ENCODE measurements around the gene PORCN. TPM values are rescaled to one million over a fixed set of nuclear protein-coding genes. Genes with fewer than 3 reads are reported as not detected.

PORCN gene
- total and polyA plus RNA-seq, 11 donors = 9.6 to 37.3 (median 17.3) TPM

DNA sequence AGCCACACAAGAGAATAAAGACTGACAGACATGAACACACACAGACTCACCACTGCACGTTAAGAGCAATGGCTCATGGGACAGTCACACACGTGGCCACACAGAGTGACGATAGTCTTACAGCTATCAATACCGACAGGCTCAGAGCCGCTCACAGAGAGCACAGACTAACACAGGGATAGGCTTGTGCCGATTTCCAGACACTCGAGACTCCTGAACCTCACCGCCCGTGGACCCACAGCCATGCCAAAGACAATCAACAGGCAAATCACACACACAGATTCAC lies 38.0 kb upstream of the PORCN start:
- peaks cover 0 to 8% (median 0%) of the 10 kb centered on the region in 12 donors for H3K4me1 ChIP-seq
- WGBS, 4 donors = 81 to 87% (median 84%) methylated on average over 9 of the region's 9 CpGs
- H3K4me3 ChIP-seq = no peak overlapping the region
- no peaks in the 10 kb centered on the region for H3K36me3 ChIP-seq
- TF ChIP-seq POLR2A (IDR thresholded peaks at IDR 0.05) = no peak
- TF ChIP-seq, protein P1, sequence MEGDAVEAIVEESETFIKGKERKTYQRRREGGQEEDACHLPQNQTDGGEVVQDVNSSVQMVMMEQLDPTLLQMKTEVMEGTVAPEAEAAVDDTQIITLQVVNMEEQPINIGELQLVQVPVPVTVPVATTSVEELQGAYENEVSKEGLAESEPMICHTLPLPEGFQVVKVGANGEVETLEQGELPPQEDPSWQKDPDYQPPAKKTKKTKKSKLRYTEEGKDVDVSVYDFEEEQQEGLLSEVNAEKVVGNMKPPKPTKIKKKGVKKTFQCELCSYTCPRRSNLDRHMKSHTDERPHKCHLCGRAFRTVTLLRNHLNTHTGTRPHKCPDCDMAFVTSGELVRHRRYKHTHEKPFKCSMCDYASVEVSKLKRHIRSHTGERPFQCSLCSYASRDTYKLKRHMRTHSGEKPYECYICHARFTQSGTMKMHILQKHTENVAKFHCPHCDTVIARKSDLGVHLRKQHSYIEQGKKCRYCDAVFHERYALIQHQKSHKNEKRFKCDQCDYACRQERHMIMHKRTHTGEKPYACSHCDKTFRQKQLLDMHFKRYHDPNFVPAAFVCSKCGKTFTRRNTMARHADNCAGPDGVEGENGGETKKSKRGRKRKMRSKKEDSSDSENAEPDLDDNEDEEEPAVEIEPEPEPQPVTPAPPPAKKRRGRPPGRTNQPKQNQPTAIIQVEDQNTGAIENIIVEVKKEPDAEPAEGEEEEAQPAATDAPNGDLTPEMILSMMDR (IDR thresholded peaks at IDR 0.05) = no peak
- no peak overlapping the region for H3K27ac ChIP-seq
- H3K9me3 ChIP-seq = no peaks in the 10 kb centered on the region
- ATAC-seq (no peak), DNase-seq (no peak)
- peaks cover 0 to 12% (median 0%) of the 10 kb centered on the region in 9 donors for H3K27me3 ChIP-seq
- intact Hi-C loops (cut with DNase I) = loop anchor here in 1 of 10 donors (10.0 kb wide), 1 partner anchor 396 kb away; the partner anchor contains the start of gene ZNF630

DNA sequence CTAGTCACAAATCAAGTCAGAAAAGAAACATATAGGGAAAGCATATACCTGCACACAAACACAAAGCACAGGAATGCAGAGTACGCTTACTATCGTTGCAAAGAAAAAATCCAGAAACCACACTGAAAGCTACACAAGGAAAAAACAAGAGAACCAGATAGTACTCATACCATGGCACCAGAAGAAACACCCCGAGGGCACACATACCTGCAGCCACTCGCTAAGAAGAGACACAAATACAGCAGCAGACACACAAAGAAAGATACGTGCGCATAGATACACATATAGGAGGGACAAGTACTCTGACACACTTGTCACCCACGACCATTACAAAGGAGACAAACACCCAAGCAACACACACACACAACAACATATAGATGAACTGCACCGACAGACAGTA lies 37.3 kb upstream of the PORCN start:
- no peak overlapping the region for H3K27ac ChIP-seq
- H3K4me1 ChIP-seq = peaks cover 0 to 8% (median 0%) of the 10 kb centered on the region in 12 donors
- H3K27me3 ChIP-seq = peaks cover 0 to 8% (median 0%) of the 10 kb centered on the region in 9 donors
- no peaks in the 10 kb centered on the region for H3K36me3 ChIP-seq
- no peaks in the 10 kb centered on the region for H3K9me3 ChIP-seq
- no peak overlapping the region for H3K4me3 ChIP-seq
- no peak for TF ChIP-seq POLR2A (IDR thresholded peaks at IDR 0.05)
- TF ChIP-seq, protein P1 (IDR thresholded peaks at IDR 0.05) = no peak
- ATAC-seq (no peak), DNase-seq (no peak)
- WGBS, 4 donors = 86 to 91% (median 89%) methylated on average over 8 of the region's 8 CpGs
- intact Hi-C loops (cut with DNase I) = loop anchor here in 1 of 10 donors (10.0 kb wide), 1 partner anchor 397 kb away; the partner anchor contains the start of gene ZNF630

DNA sequence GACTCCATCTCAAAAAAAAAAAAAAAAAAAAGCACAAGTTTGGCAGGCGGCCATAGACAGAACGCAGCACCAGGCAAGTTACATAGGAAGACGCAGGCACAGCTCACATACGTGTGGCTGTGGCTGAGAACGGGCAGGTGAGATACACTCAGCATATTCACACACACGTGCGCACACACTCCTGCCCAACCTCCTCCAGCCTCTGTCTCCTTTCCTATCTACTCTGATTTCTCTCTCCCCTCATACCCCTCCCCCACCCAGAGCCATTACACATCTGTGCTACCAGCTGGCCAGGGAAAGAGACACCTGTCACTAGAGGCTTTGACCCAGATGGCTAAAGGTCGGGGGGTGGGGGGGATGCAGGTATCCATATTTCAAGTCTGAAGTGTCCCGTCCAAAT lies 36.6 kb upstream of the PORCN start:
- DNase-seq (no peak), ATAC-seq (no peak)
- intact Hi-C loops (cut with DNase I) = loop anchor here in 1 of 10 donors (10.0 kb wide), 1 partner anchor 397 kb away; the partner anchor contains the start of gene ZNF630
- Histone ChIP-seq H3K36me3 (no peaks in the 10 kb centered on the region), H3K4me1 (peaks cover 0 to 8% (median 0%) of the 10 kb centered on the region in 12 donors), H3K9me3 (no peaks in the 10 kb centered on the region), H3K27me3 (peaks cover 0 to 8% (median 0%) of the 10 kb centered on the region in 9 donors), H3K4me3 (no peak overlapping the region), H3K27ac (no peak overlapping the region)
- TF ChIP-seq POLR2A (IDR thresholded peaks at IDR 0.05) = no peak
- 71 to 84% (median 77%) methylated on average over 9 of the region's 9 CpGs for WGBS, 4 donors

DNA sequence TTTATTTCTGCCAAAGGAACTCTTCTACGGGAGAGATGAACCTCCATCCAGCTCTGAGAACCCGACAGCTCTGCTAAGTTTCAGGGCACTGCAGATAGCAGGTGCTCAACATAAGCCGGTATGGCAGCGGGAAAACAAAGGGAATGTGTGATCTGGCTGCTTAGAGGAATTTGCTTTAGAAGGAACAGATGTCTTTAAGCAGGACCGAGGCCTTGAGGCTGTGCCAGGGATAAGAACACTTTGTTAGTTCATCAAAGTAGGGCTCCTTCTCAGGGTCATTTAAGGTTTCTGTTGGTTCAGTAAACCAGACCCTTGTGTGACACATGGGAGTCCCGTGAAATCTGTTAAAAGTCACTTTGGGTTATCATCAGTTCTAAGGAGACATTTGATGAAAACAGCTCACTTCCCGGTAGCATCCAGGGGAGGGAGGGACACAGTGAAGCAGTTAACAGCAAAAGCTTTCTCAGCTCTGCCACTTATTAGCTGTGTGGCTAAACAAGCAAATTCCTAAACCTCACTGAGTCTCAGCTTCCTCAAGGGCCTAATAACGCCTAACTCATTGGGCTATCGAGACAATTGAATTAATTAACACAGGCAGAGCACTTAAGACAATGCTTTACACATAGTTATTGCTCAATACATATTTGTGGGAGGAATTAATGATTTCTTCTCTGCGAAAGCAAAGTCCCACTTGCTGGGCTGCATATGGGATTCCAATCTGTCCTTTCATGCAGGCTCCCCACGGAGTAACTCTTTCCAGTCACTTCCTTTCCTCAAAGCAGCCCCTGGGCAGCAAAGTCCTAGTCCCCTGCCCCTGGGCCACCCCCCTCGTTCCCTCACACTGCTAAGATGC lies 35.7 kb upstream of the PORCN start:
- Histone ChIP-seq H3K9me3 (no peaks in the 10 kb centered on the region), H3K36me3 (no peaks in the 10 kb centered on the region), H3K4me3 (no peak overlapping the region), H3K4me1 (peaks cover 0 to 8% (median 0%) of the 10 kb centered on the region in 12 donors), H3K27ac (no peak overlapping the region), H3K27me3 (peaks cover 0 to 8% (median 0%) of the 10 kb centered on the region in 9 donors)
- WGBS, 4 donors = 43 to 67% (median 52%) methylated on average over 12 of the region's 12 CpGs
- TF ChIP-seq POLR2A (IDR thresholded peaks at IDR 0.05) = no peak
- TF ChIP-seq, protein P1 (IDR thresholded peaks at IDR 0.05) = no peak
- intact Hi-C loops (cut with DNase I) = loop anchor here in 1 of 10 donors (10.0 kb wide), 1 partner anchor 398 kb away; the partner anchor contains the start of gene ZNF630
- no peak for ATAC-seq
- DNase-seq = no peak
